IPS-18a (cell line): ENCODE results near the gene ERICH6B.

ENCODE experiments used
- H3K27ac ChIP-seq: one replicate; pipeline ENCODE4 v1.5.1; 2013; ENCODE audit warnings: low read length
- H3K27me3 ChIP-seq: one replicate; pipeline ENCODE4 v1.6.1; 2013; ENCODE audit warnings: mild to moderate bottlenecking, low read length; ENCODE audit not compliant: control insufficient read depth, insufficient read depth
- H3K36me3 ChIP-seq: one replicate; pipeline ENCODE4 v1.6.1; 2013; ENCODE audit warnings: low read depth, low read length; ENCODE audit not compliant: control insufficient read depth
- H3K4me1 ChIP-seq: one replicate; pipeline ENCODE4 v1.6.1; 2013; ENCODE audit warnings: low read depth, low read length; ENCODE audit not compliant: control insufficient read depth
- H3K4me3 ChIP-seq: one replicate; pipeline ENCODE4 v1.5.1; 2013; ENCODE audit warnings: low read length
- H3K9ac ChIP-seq: one replicate; pipeline ENCODE4 v1.6.1; 2013; ENCODE audit warnings: mild to moderate bottlenecking, low read length, moderate library complexity
- H3K9me3 ChIP-seq: one replicate; pipeline ENCODE4 v1.6.1; 2013; ENCODE audit warnings: low read depth, low read length; ENCODE audit not compliant: control insufficient read depth

The ERICH6B gene

DNA sequence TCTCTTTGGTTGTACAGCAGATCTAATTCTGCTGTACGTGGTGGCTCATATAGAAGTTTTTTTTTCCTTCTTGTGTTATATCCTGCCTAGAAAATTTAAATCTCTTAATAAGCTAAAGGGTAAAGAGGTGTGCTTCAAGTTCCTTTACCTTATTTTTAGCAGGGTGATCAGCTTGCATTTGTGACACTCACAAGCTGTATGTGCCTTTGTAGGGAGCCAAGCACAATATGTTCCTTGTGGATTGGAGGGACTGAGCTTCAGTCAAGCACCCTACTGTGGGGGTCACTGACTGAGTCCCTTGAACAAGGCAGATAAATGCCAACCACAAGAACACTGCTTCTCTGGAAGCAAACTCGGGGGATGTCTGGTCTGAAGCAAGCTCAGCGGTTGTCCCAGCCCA is 12.6 kb upstream of the ERICH6B start:
- Histone ChIP-seq H3K27ac (no peak overlapping the region), H3K9ac (no peak overlapping the region), H3K9me3 (no peaks in the 10 kb centered on the region), H3K27me3 (no peaks in the 10 kb centered on the region), H3K4me3 (no peak overlapping the region), H3K4me1 (peaks cover 17% of the 10 kb centered on the region), H3K36me3 (no peaks in the 10 kb centered on the region)

DNA sequence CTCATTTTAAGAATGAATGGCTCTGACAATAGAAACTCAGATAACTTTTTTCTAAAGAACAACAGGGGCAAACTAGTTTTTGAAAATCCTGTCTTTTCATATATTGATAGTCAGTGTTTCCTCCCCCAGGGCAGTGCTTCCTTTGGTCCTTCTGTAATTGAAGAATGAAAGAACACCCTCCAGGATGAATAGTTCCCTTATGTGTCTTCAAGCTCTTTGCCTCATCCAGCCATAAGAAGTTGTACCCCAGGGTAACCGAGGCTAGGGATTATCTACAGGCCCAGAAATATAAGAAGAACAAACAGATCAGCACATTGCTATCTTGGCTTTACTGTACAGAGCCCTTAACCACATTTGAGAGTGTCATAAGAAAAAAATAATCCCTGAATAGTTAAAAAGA is 12.1 kb upstream of the ERICH6B start:
- H3K27me3 ChIP-seq, result no peaks in the 10 kb centered on the region
- H3K27ac ChIP-seq, result no peak overlapping the region
- no peaks in the 10 kb centered on the region for H3K9me3 ChIP-seq
- no peak overlapping the region for H3K4me3 ChIP-seq
- H3K4me1 ChIP-seq, result peaks cover 17% of the 10 kb centered on the region
- no peak overlapping the region for H3K9ac ChIP-seq
- H3K36me3 ChIP-seq, result no peaks in the 10 kb centered on the region

DNA sequence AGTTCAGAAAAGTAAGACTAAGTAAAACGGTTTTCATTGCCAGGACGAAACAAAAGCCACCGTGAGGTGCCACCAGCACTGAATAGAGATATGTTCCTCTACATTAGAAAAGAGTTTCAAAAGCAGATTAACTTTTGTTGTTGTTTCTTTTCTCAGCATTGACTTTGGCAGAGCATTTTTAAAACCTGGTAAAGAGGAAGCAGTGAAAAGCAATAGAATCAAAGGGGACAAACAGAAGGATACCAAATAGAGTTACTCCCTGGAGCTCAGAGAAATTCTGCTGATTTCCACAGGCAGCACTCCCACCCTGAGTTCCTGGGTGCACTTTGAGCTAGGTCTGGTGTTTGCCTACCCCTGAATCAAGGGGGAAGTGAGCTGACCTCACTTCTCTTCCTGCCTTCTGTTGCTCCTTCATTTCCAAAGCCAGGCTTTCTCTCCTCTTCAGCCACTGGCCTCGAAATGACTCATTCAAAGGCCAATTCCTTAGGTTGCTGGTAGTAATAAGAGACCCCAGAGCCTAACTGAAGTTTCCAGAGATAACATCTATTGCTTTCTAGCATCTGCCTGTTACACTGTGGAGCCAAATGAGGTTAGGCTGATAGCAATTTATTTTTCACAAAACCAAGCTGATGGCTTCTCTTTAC is 11.3 kb upstream of the ERICH6B start:
- Histone ChIP-seq H3K27ac (no peak overlapping the region), H3K36me3 (no peaks in the 10 kb centered on the region), H3K4me3 (peak overlapping the region; percentile 6), H3K9me3 (no peaks in the 10 kb centered on the region), H3K27me3 (no peaks in the 10 kb centered on the region), H3K4me1 (peaks cover 19% of the 10 kb centered on the region), H3K9ac (no peak overlapping the region)

DNA sequence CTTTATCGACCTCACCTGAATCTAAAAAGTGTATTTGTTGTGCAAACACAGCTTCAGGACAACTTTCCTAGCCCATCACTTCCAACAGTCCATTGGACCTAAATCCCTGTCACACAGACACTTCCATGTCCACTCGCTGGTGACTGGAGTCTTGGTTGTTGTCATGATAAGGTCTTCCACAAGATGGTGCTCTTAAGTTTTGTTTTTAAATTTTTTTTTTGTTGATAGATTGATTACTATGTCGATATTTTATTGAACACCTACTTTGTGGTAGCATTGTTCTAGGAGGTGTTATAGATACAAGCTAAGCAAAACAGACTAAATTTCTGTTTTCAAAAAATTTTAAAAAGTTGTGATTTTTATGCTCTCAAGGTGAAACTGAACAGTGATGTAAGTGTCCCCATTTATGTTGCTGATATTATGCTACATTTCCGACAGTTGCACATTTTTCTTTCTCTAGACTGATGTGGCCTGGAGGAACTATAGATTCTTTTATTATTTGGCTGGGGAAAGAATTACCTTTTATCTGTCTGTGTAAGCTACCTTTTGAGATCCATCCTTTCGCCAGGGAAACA is 8.1 kb upstream of the ERICH6B start:
- no peaks in the 10 kb centered on the region for H3K9me3 ChIP-seq
- no peak overlapping the region for H3K9ac ChIP-seq
- no peaks in the 10 kb centered on the region for H3K36me3 ChIP-seq
- H3K27ac ChIP-seq, result no peak overlapping the region
- peaks cover 24% of the 10 kb centered on the region for H3K4me1 ChIP-seq
- H3K4me3 ChIP-seq, result no peak overlapping the region
- H3K27me3 ChIP-seq, result no peaks in the 10 kb centered on the region

DNA sequence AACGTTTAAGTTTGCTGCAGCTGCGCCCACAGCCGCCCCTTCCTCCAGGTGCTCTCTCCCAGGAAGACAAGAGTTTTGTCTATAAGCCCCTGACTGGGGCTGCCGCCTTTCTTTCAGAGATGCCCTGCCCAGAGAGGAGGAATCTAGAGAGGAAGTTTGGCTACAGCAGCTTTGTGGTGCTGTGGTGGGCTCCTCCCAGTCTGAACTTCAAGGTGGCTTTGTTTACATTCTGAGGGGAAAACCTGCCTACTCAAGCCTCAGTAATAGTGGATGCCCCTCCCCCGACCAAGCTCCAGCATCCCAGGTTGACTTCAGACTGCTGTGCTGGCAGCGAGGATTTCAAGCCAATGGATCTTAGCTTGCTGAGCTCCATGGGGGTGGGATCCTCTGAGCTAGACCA is 6.4 kb upstream of the ERICH6B start:
- Histone ChIP-seq H3K27ac (no peak overlapping the region), H3K9ac (no peak overlapping the region), H3K4me3 (peak overlapping the region; percentile 15), H3K9me3 (no peaks in the 10 kb centered on the region), H3K27me3 (no peaks in the 10 kb centered on the region), H3K4me1 (peaks cover 14% of the 10 kb centered on the region), H3K36me3 (no peaks in the 10 kb centered on the region)

DNA sequence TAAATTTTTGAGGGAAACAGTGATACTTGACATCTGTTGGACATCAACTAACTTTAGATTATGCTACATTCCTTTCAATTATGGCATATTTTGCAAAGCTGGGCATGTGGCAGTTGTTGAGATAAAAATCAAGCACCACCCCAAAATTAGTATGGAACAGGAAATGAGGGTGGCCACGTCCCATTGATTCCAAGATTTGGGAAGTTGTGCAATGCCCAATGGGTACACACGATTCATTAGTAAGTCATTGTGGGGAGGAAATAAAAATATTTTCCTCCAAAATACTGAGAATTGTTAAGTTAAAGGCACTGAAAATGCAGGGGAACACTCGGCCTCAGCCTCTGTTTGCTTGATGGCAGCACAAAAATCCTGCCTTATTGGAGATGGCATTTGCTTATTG is 7.6 kb downstream of the ERICH6B start:
- Histone ChIP-seq H3K27me3 (no peaks in the 10 kb centered on the region), H3K36me3 (no peaks in the 10 kb centered on the region), H3K4me3 (no peak overlapping the region), H3K9me3 (no peaks in the 10 kb centered on the region), H3K9ac (no peak overlapping the region), H3K4me1 (peaks cover 7% of the 10 kb centered on the region), H3K27ac (no peak overlapping the region)

DNA sequence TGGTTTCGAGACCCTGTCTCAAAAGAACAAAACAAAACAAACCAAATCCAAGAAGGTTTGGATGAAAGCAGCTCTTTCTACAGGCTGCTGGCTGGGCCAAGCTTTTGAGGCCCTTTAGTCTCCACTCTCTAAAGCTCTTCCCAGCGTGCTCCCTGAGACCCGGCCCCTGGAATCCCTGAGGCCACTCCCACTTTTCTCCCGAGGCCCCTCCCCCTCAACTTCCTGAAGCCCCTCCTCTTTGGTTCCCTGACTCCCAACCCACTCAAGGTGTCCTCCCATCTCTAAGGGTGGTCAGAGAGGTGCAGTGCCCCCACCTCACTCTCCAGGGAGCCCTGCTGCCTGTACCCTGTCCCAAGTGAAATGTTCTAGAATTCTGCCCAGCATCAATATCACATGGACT is 10.6 kb downstream of the ERICH6B start:
- no peak overlapping the region for H3K27ac ChIP-seq
- no peaks in the 10 kb centered on the region for H3K4me1 ChIP-seq
- H3K27me3 ChIP-seq, result no peaks in the 10 kb centered on the region
- no peak overlapping the region for H3K9ac ChIP-seq
- no peak overlapping the region for H3K4me3 ChIP-seq
- H3K36me3 ChIP-seq, result no peaks in the 10 kb centered on the region
- H3K9me3 ChIP-seq, result no peaks in the 10 kb centered on the region

DNA sequence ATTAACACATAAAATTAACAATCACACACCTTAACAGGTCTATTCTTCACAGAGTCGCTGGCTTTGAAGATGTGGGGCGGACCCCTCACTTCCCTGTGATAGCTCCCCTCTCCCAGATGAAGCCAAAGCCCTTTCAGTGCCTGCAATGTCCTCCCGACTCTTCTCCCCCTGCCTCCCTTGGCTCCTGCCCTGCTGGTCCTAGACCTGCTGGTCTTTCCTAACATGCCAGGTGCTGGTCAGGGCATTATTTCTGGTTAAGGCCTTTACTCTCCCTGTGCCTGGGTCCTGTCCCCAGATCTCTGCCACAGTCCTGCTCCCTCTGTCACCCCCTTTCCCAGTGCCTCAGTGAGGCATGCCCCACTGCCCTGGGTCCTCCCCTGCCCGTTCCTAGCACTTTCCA is 12.2 kb downstream of the ERICH6B start:
- H3K36me3 ChIP-seq, result no peaks in the 10 kb centered on the region
- H3K4me3 ChIP-seq, result no peak overlapping the region
- H3K4me1 ChIP-seq, result no peaks in the 10 kb centered on the region
- no peak overlapping the region for H3K27ac ChIP-seq
- no peak overlapping the region for H3K9ac ChIP-seq
- H3K9me3 ChIP-seq, result no peaks in the 10 kb centered on the region
- no peaks in the 10 kb centered on the region for H3K27me3 ChIP-seq

DNA sequence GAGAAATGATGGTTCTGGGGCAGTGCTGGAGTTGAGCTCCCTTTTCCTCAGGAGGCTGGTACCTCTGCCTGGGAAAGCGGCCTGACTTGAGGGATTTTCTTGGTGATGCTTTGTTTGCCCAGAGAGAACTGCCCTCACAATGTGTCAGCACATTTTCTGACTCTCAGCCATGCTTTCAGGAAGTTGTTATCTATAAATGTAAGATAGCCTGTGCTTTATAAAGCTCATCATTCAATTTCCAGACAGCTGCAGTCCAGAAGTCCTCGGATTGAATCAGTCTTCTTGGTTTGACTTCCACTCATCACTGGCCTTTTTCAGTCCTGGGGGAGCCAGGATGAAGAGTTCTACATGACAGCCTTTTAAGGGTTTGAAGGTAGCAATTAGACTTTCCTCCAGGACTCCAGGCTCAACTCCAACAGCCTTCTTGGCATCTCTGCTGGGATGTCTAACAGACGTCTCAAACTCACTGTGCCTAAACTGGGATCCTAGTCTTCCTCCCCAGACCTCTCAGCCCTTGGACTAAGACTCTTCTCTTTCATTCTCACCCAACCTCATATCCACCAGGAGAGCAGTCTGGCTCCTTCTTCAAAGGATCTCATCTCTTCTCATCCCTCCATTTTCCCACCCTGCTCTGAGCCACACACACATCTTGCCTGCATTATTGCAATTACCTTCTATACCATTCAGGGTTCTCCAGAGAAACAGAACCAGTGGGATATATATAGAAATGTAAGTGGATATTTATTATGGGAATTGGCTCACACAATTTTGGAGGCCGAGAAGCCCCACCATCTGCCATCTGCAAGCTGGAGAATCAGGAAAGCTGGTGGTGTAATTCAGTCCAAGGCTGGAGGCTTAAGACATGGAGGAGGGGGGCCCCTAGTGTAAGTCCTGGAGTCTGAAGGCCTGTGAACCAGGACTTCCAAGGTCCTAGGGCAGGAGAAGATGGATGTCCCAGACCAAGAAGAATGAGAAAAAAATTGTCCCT is 13.1 kb downstream of the ERICH6B start:
- Histone ChIP-seq H3K27me3 (no peaks in the 10 kb centered on the region), H3K9ac (no peak overlapping the region), H3K27ac (no peak overlapping the region), H3K4me3 (no peak overlapping the region), H3K4me1 (no peaks in the 10 kb centered on the region), H3K36me3 (no peaks in the 10 kb centered on the region), H3K9me3 (no peaks in the 10 kb centered on the region)

DNA sequence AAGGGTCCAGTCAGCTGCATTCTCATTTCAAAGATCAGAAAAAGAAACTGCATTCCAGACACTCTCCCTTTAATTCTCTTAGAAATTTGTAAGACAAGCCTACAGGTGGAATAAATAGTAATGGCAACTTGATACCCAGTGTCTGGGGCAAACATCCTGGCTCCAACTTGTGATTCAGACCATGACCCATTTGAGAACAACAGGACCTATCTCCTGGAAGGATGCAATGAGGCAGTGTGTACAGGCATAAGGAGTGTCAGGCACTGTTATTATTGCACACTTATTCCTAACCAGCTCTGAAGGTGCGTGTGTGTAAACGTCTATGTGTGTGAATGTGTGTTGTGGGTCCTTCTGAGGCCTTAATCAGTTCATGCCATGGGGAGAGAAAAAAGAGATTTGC is 13.9 kb downstream of the ERICH6B start:
- H3K27ac ChIP-seq, result no peak overlapping the region
- no peaks in the 10 kb centered on the region for H3K4me1 ChIP-seq
- H3K27me3 ChIP-seq, result no peaks in the 10 kb centered on the region
- no peaks in the 10 kb centered on the region for H3K36me3 ChIP-seq
- no peak overlapping the region for H3K4me3 ChIP-seq
- no peaks in the 10 kb centered on the region for H3K9me3 ChIP-seq
- no peak overlapping the region for H3K9ac ChIP-seq

DNA sequence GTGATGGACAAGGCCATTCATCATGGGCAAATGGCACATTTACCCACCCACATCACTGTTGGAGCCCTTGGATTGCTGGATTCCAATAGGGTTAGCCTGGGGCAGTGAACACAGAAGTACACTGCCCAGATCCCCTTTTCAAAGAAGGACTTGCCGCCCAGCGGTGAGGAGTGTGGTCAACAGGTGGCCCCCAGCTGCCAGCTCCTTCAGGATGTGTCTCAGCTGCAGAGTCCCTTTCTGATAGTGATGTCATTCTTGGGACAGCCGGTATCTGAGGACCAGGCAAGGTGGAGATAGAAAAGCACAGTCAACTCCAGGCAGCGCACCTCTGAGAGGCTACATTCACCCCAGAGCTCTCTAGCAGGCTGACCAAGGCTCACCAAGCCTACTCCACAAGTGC is 16.9 kb downstream of the ERICH6B start:
- no peaks in the 10 kb centered on the region for H3K36me3 ChIP-seq
- no peak overlapping the region for H3K27ac ChIP-seq
- no peaks in the 10 kb centered on the region for H3K4me1 ChIP-seq
- H3K27me3 ChIP-seq, result no peaks in the 10 kb centered on the region
- H3K9me3 ChIP-seq, result no peaks in the 10 kb centered on the region
- H3K9ac ChIP-seq, result no peak overlapping the region
- no peak overlapping the region for H3K4me3 ChIP-seq
